NCI-H187 treated with DMSO at 0.1 percent for 48 hours (cell line): ENCODE data around the gene PIP4K2A.
"Not testable (repeated sequence)": the region's sequence is repeated elsewhere in the genome, so short reads cannot be mapped to it uniquely, and the experiment has no call there.

Experiments
- DNase-seq: peaks from one replicate; lab custom pipeline; 2025; lab: John Stamatoyannopoulos, UW

PIP4K2A gene

GRCh38 chr10:22714479-22715289, at the start of gene PIP4K2A:
TSS of gene PIP4K2A (minus strand) at chr10:22714578. CDS start at chr10:22714326, 252 bp downstream.
- no peak for DNase-seq

- DNase-seq = no peak
Measured at GRCh38 chr10:22761569-22762220, 47.3 kb upstream of the PIP4K2A start.

- DNase-seq = no peak
Measured at GRCh38 chr10:22760025-22760424, 45.6 kb upstream of the PIP4K2A start.

- DNase-seq = no peak
Measured at GRCh38 chr10:22758867-22759266, 44.5 kb upstream of the PIP4K2A start.

- DNase-seq = no peak
Measured at GRCh38 chr10:22754296-22754695, 39.9 kb upstream of the PIP4K2A start.

GRCh38 chr10:22753786-22754185, 39.4 kb upstream of the PIP4K2A start:
- no peak for DNase-seq

- no peak for DNase-seq
Measured at GRCh38 chr10:22752272-22752889, 38.0 kb upstream of the PIP4K2A start.

- no peak for DNase-seq
Measured at GRCh38 chr10:22750131-22750530, 35.8 kb upstream of the PIP4K2A start.

GRCh38 chr10:22744858-22745257, 30.5 kb upstream of the PIP4K2A start:
- not testable (repeated sequence) for DNase-seq

- no peak for DNase-seq
Measured at GRCh38 chr10:22742678-22743077, 28.3 kb upstream of the PIP4K2A start.

GRCh38 chr10:22741631-22742030, 27.3 kb upstream of the PIP4K2A start:
- not testable (repeated sequence) for DNase-seq

GRCh38 chr10:22740180-22740579, 25.8 kb upstream of the PIP4K2A start:
- no peak for DNase-seq

- no peak for DNase-seq
Measured at GRCh38 chr10:22737587-22737986, 23.2 kb upstream of the PIP4K2A start.

- no peak for DNase-seq
Measured at GRCh38 chr10:22736134-22736533, 21.8 kb upstream of the PIP4K2A start.

- DNase-seq = no peak
Measured at GRCh38 chr10:22733992-22734391, 19.6 kb upstream of the PIP4K2A start.

GRCh38 chr10:22727663-22728062, 13.3 kb upstream of the PIP4K2A start:
- no peak for DNase-seq

- no peak for DNase-seq
Measured at GRCh38 chr10:22727112-22727511, 12.7 kb upstream of the PIP4K2A start.

GRCh38 chr10:22724773-22725172, 10.4 kb upstream of the PIP4K2A start:
- no peak for DNase-seq

- no peak for DNase-seq
Measured at GRCh38 chr10:22723783-22724182, 9.4 kb upstream of the PIP4K2A start.

GRCh38 chr10:22723343-22723779, 9.0 kb upstream of the PIP4K2A start:
- no peak for DNase-seq

- no peak for DNase-seq
Measured at GRCh38 chr10:22722626-22723169, 8.3 kb upstream of the PIP4K2A start.

GRCh38 chr10:22720667-22721066, 6.3 kb upstream of the PIP4K2A start:
- DNase-seq = no peak
